ENCODE results near the gene NUBP2.

Gene NUBP2

DNA sequence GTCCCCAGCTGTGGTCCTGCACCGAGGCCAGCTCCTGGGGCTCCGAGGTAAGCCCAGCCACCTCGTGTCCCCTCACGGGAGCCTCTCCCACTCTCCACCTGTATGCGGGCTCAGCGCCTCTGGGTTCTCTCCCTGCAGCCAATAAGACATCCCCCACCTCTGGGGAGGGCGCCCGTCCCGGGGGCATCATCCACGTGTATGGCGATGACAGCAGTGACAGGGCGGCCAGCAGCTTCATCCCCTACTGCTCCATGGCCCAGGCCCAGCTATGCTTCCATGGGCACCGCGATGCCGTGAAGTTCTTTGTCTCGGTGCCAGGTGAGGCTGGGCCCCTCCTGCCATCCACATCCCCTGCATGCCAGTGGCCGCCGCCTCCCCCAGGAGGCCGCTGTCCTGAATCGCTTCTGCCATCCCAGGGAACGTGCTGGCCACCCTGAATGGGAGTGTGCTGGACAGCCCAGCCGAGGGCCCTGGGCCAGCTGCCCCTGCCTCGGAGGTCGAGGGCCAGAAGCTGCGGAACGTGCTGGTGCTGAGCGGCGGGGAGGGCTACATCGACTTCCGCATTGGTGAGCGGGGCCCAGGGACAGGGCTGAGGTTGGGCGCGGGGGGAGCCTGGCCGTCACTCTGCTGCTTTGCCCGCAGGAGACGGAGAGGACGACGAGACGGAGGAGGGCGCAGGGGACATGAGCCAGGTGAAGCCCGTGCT is 14.5 kb upstream of the NUBP2 start:
- no peak overlapping the region for H3K4me3 ChIP-seq (ENCODE audit: low read depth, low read length)
- H3K27ac ChIP-seq (ENCODE audit: low read depth, low read length): no peak overlapping the region
- H3K36me3 ChIP-seq (ENCODE audit: control insufficient read depth, insufficient read depth, low read length): peaks cover 45% of the 10 kb centered on the region
- H3K9me3 ChIP-seq (ENCODE audit: control insufficient read depth, insufficient read depth, low read depth, low read length): no peaks in the 10 kb centered on the region
- no peaks in the 10 kb centered on the region for H3K27me3 ChIP-seq (ENCODE audit: control insufficient read depth, insufficient read depth, low read length)
- H3K9ac ChIP-seq (ENCODE audit: low read length): no peak overlapping the region
- peaks cover 15% of the 10 kb centered on the region for H3K4me1 ChIP-seq (ENCODE audit: control insufficient read depth, insufficient read depth, low read length)

DNA sequence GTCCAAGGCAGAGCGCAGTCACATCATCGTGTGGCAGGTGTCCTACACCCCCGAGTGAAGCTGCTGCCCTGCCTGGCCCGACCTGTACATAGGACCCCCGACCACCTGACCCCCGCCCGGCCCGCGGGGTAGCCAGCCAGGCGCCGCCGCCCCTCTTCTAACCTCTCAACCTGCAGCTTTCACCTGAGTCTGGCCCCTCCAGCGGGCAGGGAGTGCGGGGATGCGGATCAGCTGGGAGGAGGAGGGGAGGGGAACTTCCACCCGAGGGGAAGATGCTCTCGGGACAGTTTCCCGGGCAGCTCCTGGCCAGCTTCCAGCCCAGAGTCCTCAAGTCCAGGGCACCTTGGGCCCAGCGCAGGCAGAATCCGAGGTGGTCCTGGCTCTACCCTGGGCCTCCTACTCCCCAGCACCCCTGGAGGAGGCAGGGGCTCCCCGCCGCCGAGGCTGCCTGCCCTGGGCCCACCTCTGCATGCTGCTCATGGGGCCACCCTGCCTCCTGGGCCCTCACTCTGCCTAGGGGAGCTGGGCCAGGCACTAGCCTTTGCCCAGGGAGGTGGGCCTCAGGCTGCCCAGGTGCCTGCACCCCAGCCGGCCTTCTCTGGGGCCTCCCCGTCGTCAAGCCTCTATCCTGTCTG is 13.9 kb upstream of the NUBP2 start:
- Histone ChIP-seq H3K4me3 (ENCODE audit: low read depth, low read length) (no peak overlapping the region), H3K9ac (ENCODE audit: low read length) (no peak overlapping the region)

DNA sequence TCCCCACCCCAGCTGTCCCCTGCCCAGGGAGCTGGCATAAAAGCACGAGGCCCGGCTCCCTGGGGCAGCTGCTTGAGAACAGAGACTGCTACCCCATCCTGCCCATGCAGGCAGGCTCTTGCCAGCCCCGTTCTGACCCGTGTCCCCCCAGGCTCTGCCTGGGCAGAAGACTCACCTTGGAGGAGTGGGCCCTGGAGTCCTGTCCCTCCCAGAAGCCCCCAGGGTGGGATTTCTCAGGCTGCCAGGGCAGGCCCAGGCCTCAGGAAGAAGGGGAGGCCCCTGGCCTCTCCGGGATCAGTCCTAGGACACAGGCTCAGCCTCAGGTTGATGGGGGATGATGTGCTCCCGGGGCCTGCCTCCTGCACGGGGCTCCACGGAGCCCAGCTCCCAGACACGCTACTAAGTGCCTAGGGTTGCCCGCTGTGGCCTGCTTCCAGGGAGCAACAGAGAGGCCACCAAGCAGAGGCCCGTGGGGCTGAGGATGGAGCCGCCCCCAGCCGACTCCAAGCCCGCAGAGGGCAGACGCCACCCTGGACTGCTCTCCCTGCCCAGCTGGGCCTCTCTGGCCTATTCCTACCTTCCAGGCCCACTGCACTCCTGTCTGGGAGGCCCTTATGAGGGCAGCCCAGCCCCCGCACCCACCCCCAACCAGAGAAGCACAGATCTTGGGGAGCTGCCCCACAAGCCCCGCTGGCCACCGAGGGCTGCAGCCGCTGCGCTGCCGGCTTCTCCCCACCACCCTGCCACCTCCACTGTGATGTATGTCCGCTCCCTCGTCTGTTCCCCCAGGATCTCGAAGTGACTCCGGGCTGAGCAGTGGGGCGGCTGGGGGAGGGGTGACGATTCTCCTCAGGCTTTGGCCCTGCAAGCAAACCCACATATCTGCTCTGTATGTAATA is 13.1 kb upstream of the NUBP2 start:
- Histone ChIP-seq H3K36me3 (ENCODE audit: control insufficient read depth, insufficient read depth, low read length) (peaks cover 46% of the 10 kb centered on the region), H3K4me3 (ENCODE audit: low read depth, low read length) (peak overlapping the region; percentile 99), H3K27ac (ENCODE audit: low read depth, low read length) (no peak overlapping the region), H3K4me1 (ENCODE audit: control insufficient read depth, insufficient read depth, low read length) (peaks cover 15% of the 10 kb centered on the region), H3K9ac (ENCODE audit: low read length) (no peak overlapping the region), H3K9me3 (ENCODE audit: control insufficient read depth, insufficient read depth, low read depth, low read length) (no peaks in the 10 kb centered on the region), H3K27me3 (ENCODE audit: control insufficient read depth, insufficient read depth, low read length) (no peaks in the 10 kb centered on the region)

More for the DNA sequence above, 13.9 kb upstream of the NUBP2 start:
- peaks cover 14% of the 10 kb centered on the region for H3K4me1 ChIP-seq (ENCODE audit: control insufficient read depth, insufficient read depth, low read length)
- no peak overlapping the region for H3K27ac ChIP-seq (ENCODE audit: low read depth, low read length)
- no peaks in the 10 kb centered on the region for H3K9me3 ChIP-seq (ENCODE audit: control insufficient read depth, insufficient read depth, low read depth, low read length)
- H3K27me3 ChIP-seq (ENCODE audit: control insufficient read depth, insufficient read depth, low read length): no peaks in the 10 kb centered on the region
- peaks cover 45% of the 10 kb centered on the region for H3K36me3 ChIP-seq (ENCODE audit: control insufficient read depth, insufficient read depth, low read length)

DNA sequence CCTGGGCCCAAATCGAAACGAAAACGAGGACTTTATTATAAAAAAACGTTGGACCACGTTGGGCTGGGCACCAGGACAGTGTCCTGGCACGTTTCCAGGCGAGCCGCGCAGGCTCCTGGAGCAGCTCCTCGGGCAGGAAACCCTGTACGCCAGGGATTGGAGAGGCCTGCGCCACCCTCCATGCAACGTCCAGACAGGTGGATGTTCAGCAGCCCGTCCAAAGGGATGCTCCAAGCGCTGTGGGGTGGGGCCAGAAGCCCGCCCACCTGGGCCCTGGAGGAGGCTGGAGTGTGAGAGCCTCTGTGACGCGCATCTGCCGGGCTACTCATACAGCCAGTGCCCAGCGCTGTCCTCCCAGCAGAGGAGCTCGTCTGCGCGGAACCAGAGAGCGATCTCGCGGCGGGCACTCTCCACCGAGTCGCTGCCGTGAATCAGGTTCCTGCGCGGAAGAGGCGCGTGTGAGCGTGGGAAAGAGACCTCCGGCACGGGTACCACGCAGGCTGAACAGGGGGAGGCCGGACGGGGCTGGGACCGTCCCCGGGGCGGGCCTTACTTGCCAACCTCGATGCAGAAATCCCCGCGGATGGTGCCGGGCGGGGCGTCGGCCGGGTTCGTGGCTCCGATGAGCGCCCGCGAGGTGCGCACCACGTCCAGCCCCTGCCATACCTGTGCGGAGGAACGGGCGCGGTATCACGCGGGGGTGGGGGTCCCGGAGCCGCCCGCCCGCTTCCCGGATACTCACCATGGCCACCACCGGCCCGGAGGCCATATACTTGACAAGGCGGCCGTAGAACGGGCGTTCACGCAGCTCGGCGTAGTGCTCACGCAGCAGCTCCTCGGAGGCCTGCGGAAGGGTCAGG is 12.2 kb upstream of the NUBP2 start:
- Histone ChIP-seq H3K27ac (ENCODE audit: low read depth, low read length) (no peak overlapping the region), H3K4me3 (ENCODE audit: low read depth, low read length) (peak overlapping the region; percentile 99), H3K36me3 (ENCODE audit: control insufficient read depth, insufficient read depth, low read length) (peaks cover 44% of the 10 kb centered on the region), H3K4me1 (ENCODE audit: control insufficient read depth, insufficient read depth, low read length) (peaks cover 15% of the 10 kb centered on the region), H3K9me3 (ENCODE audit: control insufficient read depth, insufficient read depth, low read depth, low read length) (no peaks in the 10 kb centered on the region), H3K9ac (ENCODE audit: low read length) (peak overlapping the region; percentile 73), H3K27me3 (ENCODE audit: control insufficient read depth, insufficient read depth, low read length) (no peaks in the 10 kb centered on the region)

DNA sequence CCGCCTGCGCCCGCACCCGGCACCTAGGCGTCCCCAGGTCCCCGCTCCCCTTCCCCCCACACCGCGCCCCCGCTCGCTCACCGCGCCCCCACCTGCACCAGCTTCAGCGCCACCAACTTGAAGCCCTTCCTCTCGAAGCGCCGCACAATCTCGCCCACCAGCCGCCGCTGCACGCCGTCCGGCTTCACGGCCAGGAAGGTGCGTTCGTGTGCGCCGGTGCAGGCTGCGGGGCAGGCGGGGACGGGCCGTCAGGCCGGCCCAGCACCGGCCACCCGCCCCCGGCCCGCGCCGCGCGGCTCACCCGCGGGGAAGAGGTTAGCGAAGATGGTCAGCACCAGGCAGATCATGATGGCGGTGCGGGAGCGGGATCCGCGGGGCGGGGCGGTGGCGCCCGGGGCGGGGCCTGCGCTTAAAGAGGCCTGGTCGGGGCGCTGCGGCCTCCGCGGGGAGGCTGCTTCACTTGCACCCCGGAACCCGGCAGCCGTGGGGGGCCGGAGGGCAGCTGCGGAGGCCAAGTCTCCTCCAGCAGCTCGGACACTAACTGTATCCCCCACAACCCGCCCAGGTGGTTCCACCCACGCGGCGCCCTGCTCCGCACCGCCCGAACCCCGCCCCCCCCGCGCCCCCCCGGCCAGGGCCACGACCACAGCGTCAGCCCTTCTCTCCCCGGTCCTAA is 11.4 kb upstream of the NUBP2 start, which contains the start of gene NME3:
Gene NME3 (minus strand): TSS at position 356 of the 676 bp plus-strand sequence. CDS start 9 bp downstream, at position 347.
- Histone ChIP-seq H3K4me1 (ENCODE audit: control insufficient read depth, insufficient read depth, low read length) (peaks cover 15% of the 10 kb centered on the region), H3K27ac (ENCODE audit: low read depth, low read length) (peak within 1 kb of the TSS; percentile 94), H3K36me3 (ENCODE audit: control insufficient read depth, insufficient read depth, low read length) (peaks cover 43% of the 10 kb centered on the region), H3K27me3 (ENCODE audit: control insufficient read depth, insufficient read depth, low read length) (no peaks in the 10 kb centered on the region), H3K4me3 (ENCODE audit: low read depth, low read length) (peak within 1 kb of the TSS; percentile 99), H3K9me3 (ENCODE audit: control insufficient read depth, insufficient read depth, low read depth, low read length) (no peaks in the 10 kb centered on the region), H3K9ac (ENCODE audit: low read length) (peak within 1 kb of the TSS; percentile 98)

DNA sequence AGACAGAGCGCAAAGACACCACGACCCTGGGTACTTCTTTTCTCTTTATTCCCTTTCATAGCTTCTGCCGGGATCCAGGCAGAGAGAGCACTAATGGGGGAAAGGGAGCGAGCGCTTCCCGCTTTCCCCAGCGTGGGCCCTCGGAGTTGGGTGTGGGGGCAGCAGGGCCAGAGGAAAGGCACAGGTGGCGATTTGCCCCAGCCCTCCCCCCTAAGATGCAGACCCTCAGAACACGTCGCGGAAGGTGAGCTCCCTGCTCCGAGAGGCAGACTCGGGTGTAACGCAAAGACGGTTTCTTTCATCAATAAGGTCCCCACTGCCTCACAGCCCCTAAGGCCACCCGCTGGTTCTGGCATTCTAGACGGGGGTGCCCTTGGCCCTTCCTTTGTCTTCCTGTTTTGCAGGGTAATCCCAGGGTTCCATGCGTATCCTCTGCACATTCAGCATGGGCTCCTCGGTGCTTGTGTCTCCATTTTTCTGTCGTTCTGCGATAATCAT is 10.8 kb upstream of the NUBP2 start:
- Histone ChIP-seq H3K4me1 (ENCODE audit: control insufficient read depth, insufficient read depth, low read length) (peaks cover 15% of the 10 kb centered on the region), H3K4me3 (ENCODE audit: low read depth, low read length) (peak overlapping the region; percentile 99), H3K9me3 (ENCODE audit: control insufficient read depth, insufficient read depth, low read depth, low read length) (no peaks in the 10 kb centered on the region), H3K27me3 (ENCODE audit: control insufficient read depth, insufficient read depth, low read length) (no peaks in the 10 kb centered on the region), H3K9ac (ENCODE audit: low read length) (peak overlapping the region; percentile 98), H3K36me3 (ENCODE audit: control insufficient read depth, insufficient read depth, low read length) (peaks cover 46% of the 10 kb centered on the region), H3K27ac (ENCODE audit: low read depth, low read length) (peak overlapping the region; percentile 94)

DNA sequence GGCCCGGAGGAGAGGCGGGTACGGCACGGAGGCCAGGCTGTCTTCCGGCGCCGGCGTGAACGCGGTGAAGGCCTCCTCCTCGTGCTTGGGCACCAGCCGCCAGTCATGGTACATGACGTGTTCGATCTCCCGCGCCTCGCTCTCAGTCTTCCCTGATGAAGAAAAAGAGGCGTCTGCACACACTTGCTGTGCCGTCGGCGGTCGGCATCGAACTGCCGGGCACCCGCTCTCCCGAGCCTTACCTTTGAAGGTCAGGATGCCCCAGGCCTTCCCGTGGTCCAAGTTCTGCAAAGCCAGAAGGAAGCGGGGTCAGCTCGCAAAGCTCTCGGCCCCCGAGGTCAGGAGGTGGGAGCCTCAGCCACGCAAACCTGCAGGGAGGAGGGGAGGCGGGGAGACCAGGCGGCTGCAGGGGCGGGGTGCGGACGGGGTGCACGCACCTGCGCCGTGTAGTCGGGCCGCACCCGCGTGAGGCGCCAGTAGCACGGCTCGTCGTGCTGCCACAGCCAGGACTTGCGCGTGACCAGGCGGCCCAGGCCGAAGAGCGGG is 10.3 kb upstream of the NUBP2 start, which contains the start of gene EME2:
Gene EME2 (plus strand): TSS at position 449 of the 546 bp plus-strand sequence. CDS start 418 bp downstream, outside the sequence.
- peak within 1 kb of the TSS; percentile 94 for H3K27ac ChIP-seq (ENCODE audit: low read depth, low read length)
- H3K4me1 ChIP-seq (ENCODE audit: control insufficient read depth, insufficient read depth, low read length): peaks cover 15% of the 10 kb centered on the region
- H3K9ac ChIP-seq (ENCODE audit: low read length): peak within 1 kb of the TSS; percentile 98
- peak within 1 kb of the TSS; percentile 99 for H3K4me3 ChIP-seq (ENCODE audit: low read depth, low read length)
- H3K27me3 ChIP-seq (ENCODE audit: control insufficient read depth, insufficient read depth, low read length): no peaks in the 10 kb centered on the region
- H3K36me3 ChIP-seq (ENCODE audit: control insufficient read depth, insufficient read depth, low read length): peaks cover 46% of the 10 kb centered on the region
- no peaks in the 10 kb centered on the region for H3K9me3 ChIP-seq (ENCODE audit: control insufficient read depth, insufficient read depth, low read depth, low read length)

DNA sequence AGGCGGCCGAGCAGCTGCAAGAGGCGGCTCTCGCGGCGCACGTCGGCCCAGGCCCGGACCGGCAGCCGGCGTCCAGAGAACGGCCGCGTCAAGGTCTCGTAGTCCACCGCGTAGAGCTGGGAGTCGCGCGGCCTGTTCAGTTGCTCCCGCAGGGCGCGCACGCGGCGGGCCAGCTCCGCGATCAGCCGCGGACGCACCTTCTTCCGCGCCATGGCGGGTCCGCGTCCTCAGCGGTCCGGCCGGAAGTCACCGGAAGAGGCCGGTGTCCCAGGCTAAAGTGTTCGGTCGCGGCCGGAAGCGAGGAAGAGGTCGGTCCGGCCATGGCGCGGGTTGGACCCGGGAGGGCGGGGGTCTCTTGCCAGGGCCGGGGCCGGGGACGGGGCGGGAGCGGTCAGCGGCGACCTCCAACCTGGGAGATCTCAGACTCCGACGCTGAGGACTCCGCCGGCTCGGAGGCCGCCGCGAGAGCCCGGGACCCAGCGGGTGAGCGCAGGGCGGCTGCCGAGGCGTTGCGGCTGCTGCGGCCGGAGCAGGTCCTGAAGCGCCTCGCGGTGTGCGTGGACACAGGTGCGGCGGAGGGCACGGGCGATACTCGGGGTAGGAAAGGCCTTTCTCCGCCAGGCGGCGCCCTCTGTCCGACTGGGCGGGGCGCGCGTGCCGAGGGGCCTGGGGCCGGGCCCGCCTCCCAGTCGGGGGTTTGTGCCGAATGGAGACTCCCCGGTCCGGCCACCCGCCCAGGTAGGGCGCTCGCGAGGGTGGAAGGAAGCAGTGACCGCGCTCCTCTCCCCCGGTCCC is 9.7 kb upstream of the NUBP2 start, which contains the start of gene MRPS34:
Gene MRPS34 (minus strand): TSS at position 227 of the 795 bp plus-strand sequence. CDS start 15 bp downstream, at position 212.
- Histone ChIP-seq H3K27me3 (ENCODE audit: control insufficient read depth, insufficient read depth, low read length) (no peaks in the 10 kb centered on the region), H3K4me1 (ENCODE audit: control insufficient read depth, insufficient read depth, low read length) (peaks cover 15% of the 10 kb centered on the region), H3K27ac (ENCODE audit: low read depth, low read length) (peak within 1 kb of the TSS; percentile 94), H3K9ac (ENCODE audit: low read length) (peak within 1 kb of the TSS; percentile 98), H3K36me3 (ENCODE audit: control insufficient read depth, insufficient read depth, low read length) (peaks cover 46% of the 10 kb centered on the region), H3K9me3 (ENCODE audit: control insufficient read depth, insufficient read depth, low read depth, low read length) (no peaks in the 10 kb centered on the region), H3K4me3 (ENCODE audit: low read depth, low read length) (peak within 1 kb of the TSS; percentile 99)

All from HUES6 (cell line).